HG02840 (cell line): ENCODE results near the gene ELMOD1.

ENCODE experiments used
- ATAC-seq: cut with Tn5 transposase; IDR thresholded peaks from one replicate; pipeline ENCODE4 v1.9.1; 2021; ENCODE audit warnings: mild to moderate bottlenecking, moderate library complexity, moderate number of reproducible peaks; ENCODE audit not compliant: unreplicated experiment, low FRiP score

The ELMOD1 gene

GRCh38 chr11:107682171-107682570 is 91.2 kb downstream of the ELMOD1 start:
- no peak for ATAC-seq

GRCh38 chr11:107682572-107682971 is 91.6 kb downstream of the ELMOD1 start:
- ATAC-seq = no peak

- no peak for ATAC-seq
Measured at GRCh38 chr11:107683061-107683460, 92.1 kb downstream of the ELMOD1 start.

GRCh38 chr11:107683807-107684206 is 92.9 kb downstream of the ELMOD1 start:
- no peak for ATAC-seq

- ATAC-seq = no peak
Measured at GRCh38 chr11:107688322-107688918, 97.5 kb downstream of the ELMOD1 start.

GRCh38 chr11:107689317-107690202 is 98.6 kb downstream of the ELMOD1 start:
- ATAC-seq = no peak

- ATAC-seq = no peak
Measured at GRCh38 chr11:107691000-107691750, 100.2 kb downstream of the ELMOD1 start.

- no peak for ATAC-seq
Measured at GRCh38 chr11:107695446-107695845, 104.5 kb downstream of the ELMOD1 start.

- ATAC-seq = no peak
Measured at GRCh38 chr11:107696140-107696539, 105.2 kb downstream of the ELMOD1 start.

- ATAC-seq = no peak
Measured at GRCh38 chr11:107697291-107697690, 106.3 kb downstream of the ELMOD1 start.

- ATAC-seq = no peak
Measured at GRCh38 chr11:107699371-107700285, 108.7 kb downstream of the ELMOD1 start.

GRCh38 chr11:107702109-107702660 is 111.2 kb downstream of the ELMOD1 start:
- no peak for ATAC-seq

GRCh38 chr11:107702723-107703122 is 111.8 kb downstream of the ELMOD1 start:
- no peak for ATAC-seq

GRCh38 chr11:107704451-107704850 is 113.5 kb downstream of the ELMOD1 start:
- no peak for ATAC-seq

GRCh38 chr11:107705027-107705426 is 114.1 kb downstream of the ELMOD1 start:
- no peak for ATAC-seq

- ATAC-seq = no peak
Measured at GRCh38 chr11:107706531-107706930, 115.6 kb downstream of the ELMOD1 start.

- ATAC-seq = no peak
Measured at GRCh38 chr11:107707215-107707671, 116.3 kb downstream of the ELMOD1 start.

- no peak for ATAC-seq
Measured at GRCh38 chr11:107707807-107708206, 116.9 kb downstream of the ELMOD1 start.

GRCh38 chr11:107708792-107709191 is 117.8 kb downstream of the ELMOD1 start:
- ATAC-seq = no peak

GRCh38 chr11:107710301-107710700 is 119.4 kb downstream of the ELMOD1 start:
- no peak for ATAC-seq
